Measurements from ENCODE around the gene IQCH.
"Not testable (repeated sequence)": the region's sequence is repeated elsewhere in the genome, so short reads cannot be mapped to it uniquely, and the experiment has no call there.

Gene IQCH

DNA sequence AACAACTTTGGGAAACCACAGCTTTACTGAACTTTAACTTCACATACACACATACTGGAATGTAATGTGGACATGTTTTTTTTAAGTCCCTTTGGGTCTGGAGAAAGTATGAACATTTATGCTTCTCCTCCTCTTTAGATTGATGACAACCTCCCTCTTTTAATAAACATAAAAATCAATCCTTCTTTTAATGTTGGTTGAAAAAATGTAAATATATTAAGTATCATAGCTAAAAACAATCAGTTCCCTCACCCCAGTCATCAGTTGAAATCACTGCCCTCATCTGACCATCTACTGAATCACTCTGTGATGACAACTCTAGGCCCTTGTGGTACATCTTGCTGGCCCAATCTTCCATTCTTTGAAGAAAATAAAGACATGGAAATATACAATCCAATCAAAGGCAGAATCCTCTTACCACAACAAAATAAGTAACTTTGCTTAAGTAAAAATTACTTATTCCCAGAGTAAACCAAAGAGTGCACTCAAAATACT is 6.5 kb upstream of the IQCH start:
- no peak for DNase-seq

DNA sequence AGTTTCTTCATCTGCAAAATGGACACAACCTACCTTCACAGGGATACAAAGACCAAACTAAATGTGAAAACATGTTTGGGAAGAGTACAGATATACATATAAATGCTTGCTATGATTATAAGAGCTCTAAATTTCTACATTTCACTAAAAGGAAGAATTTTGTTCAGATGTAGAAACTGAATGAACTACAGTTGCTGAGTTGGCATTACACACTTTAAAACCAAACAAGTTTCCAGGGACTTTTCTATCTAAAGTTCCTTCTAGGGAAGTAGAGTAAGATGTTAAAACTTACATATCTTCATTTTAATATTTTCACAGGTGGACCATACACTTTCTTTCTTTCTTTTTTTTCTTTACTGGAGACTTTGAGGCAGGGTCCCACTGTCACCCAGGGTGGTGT is 4.8 kb upstream of the IQCH start:
- no peak for DNase-seq

- DNase-seq: no peak
These were observed 3.3 kb upstream of the IQCH start for GRCh38 chr15:67251318-67251717.

DNA sequence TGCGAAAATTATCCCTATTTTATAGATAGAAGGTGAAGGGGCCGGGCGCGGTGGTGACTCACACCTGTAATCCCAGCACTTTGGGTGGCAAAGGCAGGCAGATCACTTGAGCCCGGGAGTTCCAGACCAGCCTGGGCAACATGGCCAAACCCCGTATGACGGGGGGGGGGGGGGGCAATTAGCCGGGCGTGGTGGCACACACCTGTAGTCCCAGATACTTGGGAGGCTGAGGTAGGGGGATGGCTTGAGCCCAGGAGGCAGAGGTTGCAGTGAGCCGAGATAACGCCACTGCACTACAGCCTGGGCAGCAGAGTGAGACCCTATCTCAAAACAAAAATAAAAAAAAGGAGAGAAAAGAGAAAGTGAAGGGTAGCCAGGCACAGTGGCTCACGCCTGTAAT is 1.5 kb upstream of the IQCH start:
- DNase-seq: no peak

DNA sequence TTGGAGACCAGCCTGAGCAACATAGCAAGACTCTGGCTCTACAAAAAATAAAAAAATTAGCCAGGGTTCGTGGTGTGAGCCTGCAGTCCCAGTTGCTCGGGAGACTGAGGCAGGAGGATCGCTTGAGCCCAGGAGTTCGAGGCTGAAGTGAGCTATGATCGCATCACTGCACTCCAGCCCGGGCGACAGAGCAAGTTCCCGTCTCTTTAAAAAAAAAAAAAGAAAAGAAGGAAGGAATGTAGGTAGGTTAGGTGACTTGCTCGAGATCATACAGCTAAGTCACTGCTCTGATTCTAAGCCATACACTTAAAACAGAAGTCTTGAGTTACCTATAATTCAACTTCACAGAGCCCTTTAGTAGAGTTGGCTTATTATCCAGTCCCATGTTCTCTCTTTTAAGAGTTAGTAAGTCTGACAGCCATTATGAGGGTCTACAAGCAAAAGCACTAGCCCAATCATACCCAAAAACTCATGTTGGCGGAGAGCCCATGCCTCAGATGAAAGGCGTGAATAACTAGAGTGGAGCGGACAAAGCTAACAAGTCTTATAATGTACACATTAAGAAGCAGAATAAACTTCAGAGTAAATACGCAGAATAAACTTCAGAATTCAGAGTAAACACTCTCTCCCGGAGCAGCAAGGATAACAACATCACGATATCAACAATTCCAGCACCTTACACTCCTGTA is 893 bp upstream of the IQCH start:
- DNase-seq: no peak

GRCh38 chr15:67256051-67256450 is 1.5 kb downstream of the IQCH start:
- DNase-seq: no peak

GRCh38 chr15:67258412-67258811 is 3.8 kb downstream of the IQCH start:
- DNase-seq: not testable (repeated sequence)

- no peak for DNase-seq
These were observed 4.8 kb downstream of the IQCH start for GRCh38 chr15:67259379-67259778.

DNA sequence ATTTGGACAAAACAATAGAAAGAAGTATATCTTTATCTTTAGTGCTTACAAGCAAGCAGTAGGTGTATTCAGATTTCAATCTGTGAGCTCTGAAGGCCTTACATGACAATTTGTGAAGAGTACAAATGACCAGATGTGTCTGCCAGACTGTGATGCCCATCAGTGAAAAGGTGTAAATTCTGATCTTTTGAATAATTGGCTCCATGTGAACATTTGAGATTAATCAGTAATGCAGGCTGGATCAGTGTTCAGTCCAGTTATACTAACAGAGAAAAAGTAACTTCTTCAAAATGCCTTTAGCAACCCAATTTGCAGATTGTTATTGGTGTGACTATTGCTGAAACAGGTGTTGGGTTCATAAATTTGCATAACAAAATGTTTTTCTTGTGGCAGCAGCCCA is 5.2 kb downstream of the IQCH start:
- DNase-seq: no peak

DNA sequence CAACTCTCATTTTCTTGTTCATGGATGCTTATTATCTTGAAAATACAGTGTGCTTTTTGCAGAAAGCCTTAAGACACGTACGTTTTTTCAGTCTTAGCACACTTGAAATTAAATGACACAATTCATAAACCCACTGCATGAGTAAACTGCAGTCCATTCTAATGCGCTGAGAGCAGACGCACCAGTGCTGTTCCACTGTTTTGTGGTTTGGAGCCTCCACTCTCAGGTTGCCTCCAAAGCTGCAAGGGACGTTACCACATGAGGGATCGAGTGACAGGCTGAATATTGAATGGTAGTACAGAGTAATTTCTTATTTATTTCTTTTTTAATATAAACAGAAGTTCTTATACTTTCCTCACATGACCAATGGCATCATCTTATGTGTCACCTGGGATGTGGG is 12.3 kb downstream of the IQCH start:
- DNase-seq: no peak

- no peak for DNase-seq
These were observed 12.9 kb downstream of the IQCH start for GRCh38 chr15:67267440-67267839.

DNA sequence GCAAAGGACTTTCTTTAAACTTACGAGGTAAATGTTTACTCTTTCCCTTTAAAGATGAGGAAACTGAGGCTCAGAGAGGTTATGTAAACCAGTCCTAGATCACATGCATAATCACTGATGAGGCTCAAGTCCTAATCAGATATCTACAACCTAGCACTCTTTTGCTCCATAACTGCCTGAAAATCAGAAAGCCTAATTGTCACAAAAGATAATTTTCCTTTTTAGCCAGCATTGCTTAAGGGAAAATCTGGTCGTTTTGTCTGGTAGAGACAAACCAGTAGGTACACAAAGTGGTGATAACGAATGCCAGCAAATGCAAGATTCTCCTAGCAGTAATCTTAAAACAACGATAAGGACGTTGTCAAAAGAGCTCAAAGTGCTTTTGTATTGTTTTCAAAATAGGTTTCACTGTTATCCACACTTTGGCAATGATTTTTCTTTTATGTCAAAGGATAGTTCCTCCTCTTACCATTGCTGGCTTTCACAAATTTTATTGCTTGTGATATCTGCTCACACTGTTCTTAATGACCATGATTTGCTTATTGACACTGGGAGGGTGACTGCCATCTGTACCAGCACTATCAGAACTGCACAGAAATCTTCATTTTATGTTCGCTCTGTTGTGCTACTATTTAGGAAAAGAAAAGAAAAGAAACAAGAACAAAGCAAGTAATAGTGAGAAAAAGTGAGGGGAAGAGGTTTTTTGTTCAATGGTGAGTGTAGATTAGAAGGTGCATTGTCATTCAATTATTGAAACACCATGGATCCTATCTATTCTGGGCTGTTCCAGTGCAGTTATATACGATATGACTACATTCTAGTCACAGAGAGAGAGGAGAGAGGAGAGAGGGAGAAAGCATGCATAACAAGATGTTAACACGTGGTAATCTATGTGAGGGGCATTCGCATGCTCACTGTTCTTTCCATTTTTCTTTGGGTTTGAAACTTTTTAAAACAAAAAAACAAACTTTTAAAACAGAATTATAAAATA is 13.7 kb downstream of the IQCH start:
- no peak for DNase-seq

DNA sequence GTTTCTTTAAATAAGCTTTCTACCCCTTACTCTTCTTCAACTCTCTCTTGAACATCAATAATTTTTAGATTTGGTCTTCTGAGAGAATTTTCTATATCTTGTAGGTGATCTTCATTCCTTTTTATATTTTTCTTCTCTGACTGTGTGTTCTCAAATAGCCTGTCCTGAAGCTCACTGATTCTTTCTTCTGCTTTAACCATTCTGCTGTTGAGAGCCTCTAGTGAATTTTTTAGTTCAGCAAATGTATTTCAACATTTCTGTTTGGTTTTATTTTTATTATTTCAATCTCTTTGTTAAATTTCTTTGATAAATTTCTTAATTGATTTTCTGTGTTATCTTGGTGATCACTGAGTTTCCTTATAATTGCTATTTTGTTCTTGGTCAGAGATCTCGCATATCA is 19.6 kb downstream of the IQCH start:
- DNase-seq: no peak

GRCh38 chr15:67276666-67277065 is 22.1 kb downstream of the IQCH start:
- no peak for DNase-seq

- DNase-seq: no peak
These were observed 25.6 kb downstream of the IQCH start for GRCh38 chr15:67280217-67280616.

- DNase-seq: no peak
These were observed 27.1 kb downstream of the IQCH start for GRCh38 chr15:67281714-67282113.

GRCh38 chr15:67285625-67286024 is 31.0 kb downstream of the IQCH start:
- DNase-seq: not testable (repeated sequence)

DNA sequence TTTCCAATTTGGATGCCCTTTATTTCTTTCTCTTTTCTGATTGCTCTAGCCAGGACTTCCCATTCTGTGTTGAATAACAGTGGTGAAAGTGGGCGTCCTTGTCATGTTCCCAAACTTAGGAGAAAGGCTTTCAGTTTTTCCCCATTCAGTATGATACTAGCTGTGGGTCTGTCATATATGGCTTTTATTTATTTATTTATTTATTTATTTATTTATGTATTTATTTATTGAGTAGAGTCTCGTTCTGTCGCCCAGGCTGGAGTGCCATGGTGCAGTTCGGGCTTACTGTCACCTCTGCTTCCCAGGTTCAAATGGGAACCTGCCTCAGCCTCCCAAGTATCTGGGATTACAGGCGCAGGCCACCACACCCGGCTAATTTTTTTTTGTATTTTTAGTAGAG is 31.8 kb downstream of the IQCH start:
- DNase-seq: not testable (repeated sequence)

GRCh38 chr15:67290319-67290718 is 35.7 kb downstream of the IQCH start:
- DNase-seq: no peak

DNA sequence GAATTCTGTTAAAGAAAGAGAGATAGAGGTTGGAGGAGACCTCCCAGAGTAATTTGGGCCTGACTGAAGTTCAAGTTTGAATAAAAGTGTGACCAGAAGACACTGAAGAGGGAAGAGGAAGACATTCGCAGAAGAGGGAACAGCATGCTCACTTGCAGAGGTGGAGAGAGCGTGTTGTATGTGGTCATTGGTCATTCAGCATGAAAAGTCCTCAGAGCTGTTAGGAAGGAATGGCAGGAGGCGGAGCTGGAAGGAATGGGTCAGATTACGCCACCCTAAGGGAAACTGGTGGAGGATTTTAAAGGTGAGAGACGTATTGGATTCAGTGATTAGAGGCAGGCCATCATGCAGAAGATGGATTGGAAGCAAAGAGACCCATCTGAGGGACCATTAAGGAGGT is 41.6 kb downstream of the IQCH start:
- no peak for DNase-seq

DNA sequence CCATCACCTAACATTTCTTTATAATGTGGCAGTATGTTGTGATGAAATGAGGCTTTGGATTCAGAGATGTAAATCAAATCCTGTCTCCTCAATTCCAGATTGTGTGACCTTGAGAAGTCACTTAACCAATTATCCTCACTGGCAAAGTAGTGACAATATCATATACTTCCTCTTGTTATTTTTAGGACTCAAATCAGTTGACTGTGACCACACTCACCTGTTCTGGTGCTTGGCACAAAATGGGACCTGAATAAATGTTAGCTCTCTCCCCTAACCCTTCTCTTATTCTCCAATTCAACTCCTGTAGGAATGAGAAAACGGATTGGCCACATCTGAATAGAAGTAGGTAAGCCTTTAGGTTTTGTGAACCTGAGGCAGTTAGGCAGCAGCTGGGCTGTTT is 42.1 kb downstream of the IQCH start:
- DNase-seq: no peak

GRCh38 chr15:67300266-67301025 is 45.9 kb downstream of the IQCH start:
- DNase-seq: no peak
